Kidney (tissue), 14 donors: ENCODE results near the gene EPHB3. TPM values are rescaled to one million over a fixed set of nuclear protein-coding genes. Genes with fewer than 3 reads are reported as not detected.

Source experiments
- DNase-seq, 5 donors: peaks; one replicate each; pipeline ENCODE4 v3.0.0-alpha.2; 2013 to 2020
- FAIRE-seq: peaks from 2 replicates; lab custom pipeline; 2012; peaks lifted over from hg19 to GRCh38; lab: Jason Lieb, UNC
- H3K27ac ChIP-seq, 2 donors: one replicate each; pipeline ENCODE4 v1.7.0; 2013; ENCODE audit warnings: low read depth in 2 of 2, low read length in 2 of 2, inconsistent platforms in 1 of 2
- H3K27me3 ChIP-seq: one replicate; pipeline ENCODE4 v1.7.1; 2013; ENCODE audit warnings: low read length, inconsistent platforms; ENCODE audit not compliant: control insufficient read depth, insufficient read depth
- H3K36me3 ChIP-seq, 3 donors: one replicate each; pipeline versions ENCODE4 v1.7.0 to v1.7.1; 2013; ENCODE audit warnings: low read length in 3 of 3, control low read depth in 1 of 3, inconsistent platforms in 1 of 3; ENCODE audit not compliant: insufficient read depth in 3 of 3, control insufficient read depth in 2 of 3
- H3K4me1 ChIP-seq, 3 donors: one replicate each; pipeline versions ENCODE4 v1.7.0 to v1.7.1; 2013; ENCODE audit warnings: low read length in 3 of 3, inconsistent platforms in 1 of 3, low read depth in 1 of 3; ENCODE audit not compliant: control insufficient read depth in 2 of 3, insufficient read depth in 2 of 3
- H3K4me3 ChIP-seq, 3 donors: one replicate each; pipeline versions ENCODE4 v1.7.0 to v1.8.1; 2013; ENCODE audit warnings: low read length in 3 of 3, control low read depth in 1 of 3, inconsistent platforms in 1 of 3
- H3K9ac ChIP-seq, 3 donors: one replicate each; pipeline versions ENCODE4 v1.7.0 to v1.7.1; 2013; ENCODE audit warnings: low read length in 3 of 3, control low read depth in 1 of 3, inconsistent platforms in 1 of 3
- H3K9me3 ChIP-seq, 3 donors: one replicate each; pipeline versions ENCODE4 v1.7.0 to v1.7.1; 2013; ENCODE audit warnings: low read length in 3 of 3, control low read depth in 1 of 3, inconsistent platforms in 1 of 3; ENCODE audit not compliant: control insufficient read depth in 2 of 3, insufficient read depth in 1 of 3
- CTCF ChIP-seq: IDR thresholded peaks from 3 replicates; pipeline ENCODE4 v1.5.1; 2012; ENCODE audit warnings: mild to moderate bottlenecking, moderate library complexity, borderline replicate concordance; ENCODE audit not compliant: insufficient read depth; ENCODE audit errors: extremely low read depth
- intact Hi-C: fragments of 100-400 bp; cut with DNase I; formaldehyde crosslinking; loops from one replicate; pipeline ENCODE4 v1.11.1; 2022
- polyA plus RNA-seq: library from polyadenylated mRNA; stranded (reverse); fragments of 350-450 nt; fragmentation: Illumina TruSeq; extraction: RNeasy Lipid Tissue Mini Kit (QIAGEN cat#74804); gene quantifications from one replicate; pipeline ENCODE4 v1.2.3, GENCODE V29; 2014; ENCODE audit warnings: low read depth, low replicate concordance; ENCODE audit not compliant: insufficient read depth
- total RNA-seq: library from RNA; stranded (reverse); fragmentation: NEBNext Ultra II Directional; extraction: Animal tissue kit (Norgen Biotek cat#: 25700); gene quantifications from one replicate; pipeline ENCODE4 v1.2.1, GENCODE V29; 2021
- donor health status: control.
- donor health status: control.
- donor health status: control.
- donor health status: control.
- donor health status: control.
- donor health status: DM: yes; HTN: yes; CAD: no.
- donor health status: Normal renal cell carcinoma (clear cell type).

The EPHB3 gene
- total and polyA plus RNA-seq, 2 donors from 2014 or later, result 1.4 to 3.8 TPM

GRCh38 chr3:184583578-184584451 is 22.2 kb downstream of the EPHB3 start:
- FAIRE-seq, result no peak
- H3K9me3 ChIP-seq, result no peaks in the 10 kb centered on the region
- DNase-seq, result peak in 3 of 5 donors; percentile 69 to 86 (median 82)
- no peaks in the 10 kb centered on the region for H3K36me3 ChIP-seq
- H3K4me1 ChIP-seq, result peaks cover 3 to 19% (median 12%) of the 10 kb centered on the region in 3 donors
- intact Hi-C loops, result no loop called here
- H3K27me3 ChIP-seq, result no peaks in the 10 kb centered on the region
- H3K27ac ChIP-seq, result peak overlapping the region in 1 of 2 donors; percentile 74
- peak overlapping the region in 2 of 3 donors; percentile 57 to 75 for H3K4me3 ChIP-seq
- TF ChIP-seq CTCF, result peak; percentile 33
- H3K9ac ChIP-seq, result peak overlapping the region in 1 of 3 donors; percentile 82

GRCh38 chr3:184584464-184584891 is 22.9 kb downstream of the EPHB3 start:
- DNase-seq, result peak in 3 of 5 donors; percentile 64 to 80 (median 77)
- no peaks in the 10 kb centered on the region for H3K27me3 ChIP-seq
- intact Hi-C loops, result no loop called here
- no peaks in the 10 kb centered on the region for H3K9me3 ChIP-seq
- H3K9ac ChIP-seq, result peak overlapping the region in 1 of 3 donors; percentile 57
- H3K4me3 ChIP-seq, result peak overlapping the region in 2 of 3 donors; percentile 15 to 75
- TF ChIP-seq CTCF, result no peak
- H3K27ac ChIP-seq, result no peak overlapping the region
- H3K4me1 ChIP-seq, result peaks cover 3 to 19% (median 12%) of the 10 kb centered on the region in 3 donors
- no peak for FAIRE-seq
- H3K36me3 ChIP-seq, result no peaks in the 10 kb centered on the region

- intact Hi-C loops, result no loop called here
- no peak for DNase-seq
- FAIRE-seq, result no peak
These were observed 24.0 kb downstream of the EPHB3 start for GRCh38 chr3:184585545-184585944.

More at GRCh38 chr3:184585545-184585944, 24.0 kb downstream of the EPHB3 start:
- Histone ChIP-seq H3K9me3 (no peaks in the 10 kb centered on the region), H3K4me3 (no peak overlapping the region), H3K4me1 (peaks cover 3 to 19% (median 12%) of the 10 kb centered on the region in 3 donors), H3K27me3 (no peaks in the 10 kb centered on the region), H3K27ac (no peak overlapping the region), H3K9ac (no peak overlapping the region), H3K36me3 (no peaks in the 10 kb centered on the region)
- no peak for TF ChIP-seq CTCF
